ENCODE results near the gene IP6K3. TPM values are rescaled to one million over a fixed set of nuclear protein-coding genes. Genes with fewer than 3 reads are reported as not detected.

The IP6K3 gene
- polyA plus RNA-seq, 2 donors: 0.65 to 0.96 TPM

DNA sequence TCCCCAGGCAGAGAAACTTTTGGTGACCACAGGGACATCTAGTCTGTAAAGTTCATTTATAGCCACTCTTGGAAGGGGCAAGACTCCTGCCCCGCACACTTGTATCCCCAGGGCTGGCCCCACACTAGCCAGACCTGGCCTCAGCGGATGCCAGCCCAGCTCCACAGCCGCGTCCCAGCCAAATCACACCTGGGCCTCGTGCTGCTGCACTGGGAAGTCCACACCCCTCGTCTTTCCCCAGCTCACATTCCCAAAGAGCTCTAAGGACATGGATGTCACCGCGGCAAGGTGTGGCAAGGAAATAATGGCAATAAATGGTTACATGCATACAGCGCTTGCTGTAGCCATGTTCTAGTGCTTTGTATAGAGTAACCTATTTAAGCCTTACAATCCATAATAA lies 8.6 kb downstream of the IP6K3 start:
- WGBS, 2 donors: 82 to 89% methylated on average over 9 of the region's 9 CpGs
- no peaks in the 10 kb centered on the region for H3K9me3 ChIP-seq (ENCODE audit: control insufficient read depth in 2 of 2, insufficient read depth in 1 of 2, low read depth in 1 of 2, low read length in 1 of 2)
- no peaks in the 10 kb centered on the region for H3K27me3 ChIP-seq (ENCODE audit: control insufficient read depth in 1 of 2, insufficient read depth in 2 of 2, low read length in 2 of 2)
- no peaks in the 10 kb centered on the region for H3K36me3 ChIP-seq (ENCODE audit: control insufficient read depth in 2 of 2, insufficient read depth in 2 of 2, low read length in 1 of 2)
- no peaks in the 10 kb centered on the region for H3K4me1 ChIP-seq (ENCODE audit: control insufficient read depth in 2 of 2, insufficient read depth in 2 of 2, low read length in 1 of 2)
- H3K27ac ChIP-seq (ENCODE audit: low read depth in 2 of 2, low read length in 1 of 2): no peak overlapping the region
- H3K4me3 ChIP-seq (ENCODE audit: low read depth in 1 of 2, low read length in 2 of 2): no peak overlapping the region

DNA sequence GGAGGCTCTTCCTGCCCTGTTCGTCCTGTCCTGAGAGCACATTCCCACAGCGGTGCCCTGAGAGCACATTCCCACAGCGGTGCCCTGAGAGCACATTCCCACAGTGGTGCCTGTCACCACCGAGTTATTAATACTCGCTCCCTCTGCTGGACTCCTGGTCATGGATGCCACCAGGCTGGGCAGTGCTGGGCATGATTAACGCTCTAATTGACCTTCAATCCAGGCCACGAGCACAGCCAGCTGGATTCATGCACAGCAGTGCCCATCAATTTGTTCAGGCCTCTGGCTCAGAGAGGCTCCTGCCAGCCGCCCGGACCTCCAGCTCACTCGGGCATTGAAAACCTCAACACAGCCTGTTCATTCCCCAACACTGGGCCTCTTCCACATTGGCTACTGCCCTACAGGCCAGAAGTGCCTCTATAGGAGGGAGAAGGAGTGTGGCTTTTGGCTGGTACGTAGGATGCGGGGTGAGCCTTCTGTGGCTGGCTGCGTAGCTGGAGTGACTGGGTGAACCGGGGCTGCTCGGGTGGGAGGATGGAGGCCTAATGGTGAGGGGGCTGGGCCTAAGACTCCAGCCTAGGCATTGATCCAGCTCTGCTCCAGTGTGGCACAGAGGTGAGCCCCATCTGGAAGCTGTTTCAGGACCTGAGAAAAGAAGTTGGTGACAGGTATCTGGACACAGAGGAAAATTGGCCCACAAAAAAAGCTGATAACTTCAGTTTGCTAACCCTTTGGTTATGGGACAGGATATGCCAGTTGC lies 9.3 kb downstream of the IP6K3 start:
- WGBS, 2 donors: 79 to 81% methylated on average over 15 of the region's 15 CpGs
- no peak overlapping the region for H3K27ac ChIP-seq (ENCODE audit: low read depth in 2 of 2, low read length in 1 of 2)

DNA sequence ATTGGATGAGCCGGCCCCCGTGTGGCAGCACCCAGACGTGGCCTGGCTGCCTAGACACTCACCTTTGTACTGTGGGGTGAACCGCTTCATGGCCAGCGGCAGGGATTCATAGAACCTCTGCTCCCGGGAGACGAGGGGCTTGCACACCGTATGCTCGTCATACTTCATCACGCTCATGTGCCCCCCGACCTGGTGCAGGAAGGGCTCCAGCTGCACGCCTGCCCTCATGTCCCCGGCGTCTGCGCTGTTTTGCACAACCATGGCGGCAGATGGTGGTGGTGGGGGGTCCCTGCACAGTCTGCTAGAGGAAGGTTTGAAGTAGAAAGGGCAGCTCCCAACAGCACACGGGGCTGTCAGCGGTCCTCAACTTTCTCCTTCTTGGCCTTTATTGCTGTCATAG lies 11.5 kb downstream of the IP6K3 start:
- Histone ChIP-seq H3K4me1 (ENCODE audit: control insufficient read depth in 2 of 2, insufficient read depth in 2 of 2, low read length in 1 of 2) (peaks cover 0 to 5% of the 10 kb centered on the region in 2 donors), H3K9me3 (ENCODE audit: control insufficient read depth in 2 of 2, insufficient read depth in 1 of 2, low read depth in 1 of 2, low read length in 1 of 2) (no peaks in the 10 kb centered on the region), H3K27ac (ENCODE audit: low read depth in 2 of 2, low read length in 1 of 2) (no peak overlapping the region), H3K36me3 (ENCODE audit: control insufficient read depth in 2 of 2, insufficient read depth in 2 of 2, low read length in 1 of 2) (no peaks in the 10 kb centered on the region), H3K27me3 (ENCODE audit: control insufficient read depth in 1 of 2, insufficient read depth in 2 of 2, low read length in 2 of 2) (no peaks in the 10 kb centered on the region), H3K4me3 (ENCODE audit: low read depth in 1 of 2, low read length in 2 of 2) (no peak overlapping the region)
- 82 to 87% methylated on average over 18 of the region's 18 CpGs for WGBS, 2 donors

More for the DNA sequence above, 9.3 kb downstream of the IP6K3 start:
- no peaks in the 10 kb centered on the region for H3K27me3 ChIP-seq (ENCODE audit: control insufficient read depth in 1 of 2, insufficient read depth in 2 of 2, low read length in 2 of 2)
- no peaks in the 10 kb centered on the region for H3K4me1 ChIP-seq (ENCODE audit: control insufficient read depth in 2 of 2, insufficient read depth in 2 of 2, low read length in 1 of 2)
- no peaks in the 10 kb centered on the region for H3K9me3 ChIP-seq (ENCODE audit: control insufficient read depth in 2 of 2, insufficient read depth in 1 of 2, low read depth in 1 of 2, low read length in 1 of 2)
- no peaks in the 10 kb centered on the region for H3K36me3 ChIP-seq (ENCODE audit: control insufficient read depth in 2 of 2, insufficient read depth in 2 of 2, low read length in 1 of 2)
- H3K4me3 ChIP-seq (ENCODE audit: low read depth in 1 of 2, low read length in 2 of 2): no peak overlapping the region

DNA sequence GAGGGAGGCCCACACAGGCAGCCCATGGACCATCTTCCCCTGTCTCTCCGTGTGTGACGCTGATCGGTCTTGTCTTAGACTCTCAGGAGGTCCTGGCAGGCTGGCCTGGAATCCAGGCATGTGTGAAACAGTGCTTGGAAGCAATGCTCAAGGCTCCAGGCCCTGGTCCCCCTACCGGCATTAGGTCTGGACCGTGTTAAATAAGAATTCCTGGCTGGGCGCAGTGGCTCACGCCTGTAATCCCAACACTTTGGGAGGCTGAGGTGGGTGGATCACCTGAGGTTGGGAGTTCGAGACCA lies 13.0 kb downstream of the IP6K3 start:
- Histone ChIP-seq H3K4me3 (ENCODE audit: low read depth in 1 of 2, low read length in 2 of 2) (no peak overlapping the region), H3K4me1 (ENCODE audit: control insufficient read depth in 2 of 2, insufficient read depth in 2 of 2, low read length in 1 of 2) (peaks cover 0 to 5% of the 10 kb centered on the region in 2 donors), H3K9me3 (ENCODE audit: control insufficient read depth in 2 of 2, insufficient read depth in 1 of 2, low read depth in 1 of 2, low read length in 1 of 2) (no peaks in the 10 kb centered on the region), H3K27ac (ENCODE audit: low read depth in 2 of 2, low read length in 1 of 2) (no peak overlapping the region), H3K36me3 (ENCODE audit: control insufficient read depth in 2 of 2, insufficient read depth in 2 of 2, low read length in 1 of 2) (no peaks in the 10 kb centered on the region), H3K27me3 (ENCODE audit: control insufficient read depth in 1 of 2, insufficient read depth in 2 of 2, low read length in 2 of 2) (no peaks in the 10 kb centered on the region)
- WGBS, 2 donors: 92 to 96% methylated on average over 8 of the region's 8 CpGs

DNA sequence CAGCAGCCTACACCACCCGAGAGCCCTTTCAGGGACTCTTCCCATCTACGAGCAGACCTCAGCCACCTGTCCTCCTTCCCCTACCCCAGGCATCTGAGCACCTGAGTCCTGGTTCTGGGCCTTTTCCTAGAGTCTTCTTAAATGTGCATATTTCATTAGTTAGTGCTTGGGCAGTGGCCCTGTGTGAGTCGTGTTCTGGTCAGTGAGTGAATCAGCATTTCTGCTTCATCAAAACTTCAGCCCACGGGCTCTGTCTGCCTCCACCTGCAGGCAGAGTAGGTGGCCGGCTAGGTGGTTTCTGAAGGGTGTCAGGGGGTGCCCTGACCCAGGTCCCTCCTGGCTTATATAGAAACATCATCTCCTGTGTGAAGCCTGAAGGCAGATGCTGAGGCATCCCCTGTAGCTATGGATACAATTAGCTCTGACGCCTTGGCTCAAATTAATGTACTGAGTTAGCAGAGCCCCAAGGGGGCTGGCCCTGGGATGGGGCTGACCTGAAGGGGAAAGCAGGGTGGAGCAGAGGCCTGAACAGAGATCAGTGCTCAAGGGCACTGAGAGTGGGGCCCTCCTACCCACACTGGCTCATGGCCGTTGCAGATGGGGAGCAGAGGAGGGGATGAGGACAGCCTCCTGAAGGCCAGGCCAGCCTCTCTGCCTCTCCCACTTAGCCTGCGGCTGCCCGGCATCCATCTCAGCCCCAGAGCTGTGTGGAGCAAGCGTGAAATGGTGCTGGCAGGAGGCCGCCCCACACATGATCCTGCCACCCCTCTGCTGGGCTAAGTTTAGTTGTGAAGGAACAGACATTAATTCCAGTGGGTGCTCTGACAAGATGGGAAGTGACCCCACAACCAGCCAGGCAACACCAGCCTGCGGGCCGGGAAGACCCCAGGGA lies 13.6 kb downstream of the IP6K3 start:
- Histone ChIP-seq H3K36me3 (ENCODE audit: control insufficient read depth in 2 of 2, insufficient read depth in 2 of 2, low read length in 1 of 2) (no peaks in the 10 kb centered on the region), H3K4me1 (ENCODE audit: control insufficient read depth in 2 of 2, insufficient read depth in 2 of 2, low read length in 1 of 2) (peaks cover 0 to 5% of the 10 kb centered on the region in 2 donors), H3K27ac (ENCODE audit: low read depth in 2 of 2, low read length in 1 of 2) (peak overlapping the region in 1 of 2 donors; percentile 17), H3K4me3 (ENCODE audit: low read depth in 1 of 2, low read length in 2 of 2) (no peak overlapping the region), H3K27me3 (ENCODE audit: control insufficient read depth in 1 of 2, insufficient read depth in 2 of 2, low read length in 2 of 2) (no peaks in the 10 kb centered on the region), H3K9me3 (ENCODE audit: control insufficient read depth in 2 of 2, insufficient read depth in 1 of 2, low read depth in 1 of 2, low read length in 1 of 2) (no peaks in the 10 kb centered on the region)
- 84 to 85% methylated on average over 13 of the region's 13 CpGs for WGBS, 2 donors

DNA sequence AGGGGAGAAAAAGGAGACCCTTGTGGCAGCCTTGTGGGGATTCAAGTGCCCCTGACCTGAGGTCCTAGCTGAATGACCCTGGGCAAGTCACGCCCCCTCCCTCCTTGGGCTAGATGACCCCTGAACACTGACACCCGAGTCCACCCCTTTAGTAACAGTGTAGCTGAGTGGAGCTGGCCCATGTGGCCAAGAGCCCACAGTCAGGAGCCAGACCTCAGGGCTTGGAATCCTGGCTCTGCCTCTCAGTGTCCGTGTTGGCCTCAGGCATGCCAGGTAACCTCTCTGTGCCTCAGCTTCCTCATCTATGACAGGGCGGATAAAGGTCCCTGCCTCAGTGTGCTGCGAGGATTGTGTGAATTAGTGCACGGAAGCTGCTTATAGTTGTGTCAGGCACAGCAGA lies 14.3 kb downstream of the IP6K3 start:
- H3K4me1 ChIP-seq (ENCODE audit: control insufficient read depth in 2 of 2, insufficient read depth in 2 of 2, low read length in 1 of 2): peaks cover 0 to 5% of the 10 kb centered on the region in 2 donors
- H3K9me3 ChIP-seq (ENCODE audit: control insufficient read depth in 2 of 2, insufficient read depth in 1 of 2, low read depth in 1 of 2, low read length in 1 of 2): no peaks in the 10 kb centered on the region
- H3K4me3 ChIP-seq (ENCODE audit: low read depth in 1 of 2, low read length in 2 of 2): no peak overlapping the region
- no peaks in the 10 kb centered on the region for H3K27me3 ChIP-seq (ENCODE audit: control insufficient read depth in 1 of 2, insufficient read depth in 2 of 2, low read length in 2 of 2)
- WGBS, 2 donors: 86 to 89% methylated on average over 6 of the region's 6 CpGs
- H3K27ac ChIP-seq (ENCODE audit: low read depth in 2 of 2, low read length in 1 of 2): peak overlapping the region in 1 of 2 donors; percentile 17
- H3K36me3 ChIP-seq (ENCODE audit: control insufficient read depth in 2 of 2, insufficient read depth in 2 of 2, low read length in 1 of 2): no peaks in the 10 kb centered on the region

DNA sequence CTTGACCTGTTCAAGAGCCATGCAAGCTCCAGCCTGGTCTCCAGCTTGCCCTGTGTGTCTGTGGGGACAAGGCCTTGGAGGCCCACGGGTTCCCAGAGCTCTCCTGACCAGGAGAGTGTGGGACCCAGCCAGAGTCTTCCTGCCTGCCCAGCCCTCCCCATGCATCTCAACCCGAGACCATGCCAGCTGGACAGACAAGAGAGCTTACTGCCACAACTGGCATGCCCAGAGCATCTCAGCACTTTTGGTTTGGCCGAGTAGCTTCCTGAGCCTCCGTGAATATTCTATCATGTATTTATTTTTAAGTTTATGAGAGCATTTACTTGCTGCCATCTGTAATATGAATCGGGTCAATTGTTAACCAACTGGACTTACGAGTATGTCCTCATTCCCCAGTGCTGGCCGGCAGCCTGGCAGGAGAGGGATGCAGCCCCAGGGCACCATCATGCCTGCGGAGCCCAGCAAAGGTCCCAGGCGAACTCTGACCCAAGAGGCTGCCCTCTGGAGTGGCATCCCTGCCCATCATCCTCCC lies 14.9 kb downstream of the IP6K3 start:
- H3K9me3 ChIP-seq (ENCODE audit: control insufficient read depth in 2 of 2, insufficient read depth in 1 of 2, low read depth in 1 of 2, low read length in 1 of 2): no peaks in the 10 kb centered on the region
- peak overlapping the region in 1 of 2 donors; percentile 42 for H3K27ac ChIP-seq (ENCODE audit: low read depth in 2 of 2, low read length in 1 of 2)
- H3K4me1 ChIP-seq (ENCODE audit: control insufficient read depth in 2 of 2, insufficient read depth in 2 of 2, low read length in 1 of 2): peaks cover 0 to 5% of the 10 kb centered on the region in 2 donors
- no peaks in the 10 kb centered on the region for H3K36me3 ChIP-seq (ENCODE audit: control insufficient read depth in 2 of 2, insufficient read depth in 2 of 2, low read length in 1 of 2)
- 57 to 63% methylated on average over 9 of the region's 9 CpGs for WGBS, 2 donors
- H3K27me3 ChIP-seq (ENCODE audit: control insufficient read depth in 1 of 2, insufficient read depth in 2 of 2, low read length in 2 of 2): no peaks in the 10 kb centered on the region
- H3K4me3 ChIP-seq (ENCODE audit: low read depth in 1 of 2, low read length in 2 of 2): no peak overlapping the region

DNA sequence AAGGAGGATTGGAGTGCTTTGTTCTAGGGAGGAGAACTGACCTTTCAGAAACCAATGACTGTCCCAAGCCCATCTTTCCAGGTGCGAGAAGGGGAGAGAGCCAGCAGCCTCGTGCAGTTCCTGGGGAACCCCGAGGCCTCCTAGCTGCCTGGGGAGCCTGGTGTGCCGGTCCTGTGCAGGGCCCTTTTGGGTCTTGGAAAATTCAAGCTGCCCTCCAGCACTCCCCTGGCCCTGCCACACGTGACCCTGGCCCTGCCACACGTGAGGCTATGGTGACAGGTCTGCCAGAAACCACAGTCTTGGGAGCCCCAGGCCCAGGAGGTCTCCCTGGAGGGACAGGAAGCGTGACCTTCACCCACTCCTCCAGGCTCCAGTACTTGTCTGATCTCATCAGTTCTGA lies 15.7 kb downstream of the IP6K3 start:
- no peaks in the 10 kb centered on the region for H3K9me3 ChIP-seq (ENCODE audit: control insufficient read depth in 2 of 2, insufficient read depth in 1 of 2, low read depth in 1 of 2, low read length in 1 of 2)
- H3K27ac ChIP-seq (ENCODE audit: low read depth in 2 of 2, low read length in 1 of 2): no peak overlapping the region
- H3K27me3 ChIP-seq (ENCODE audit: control insufficient read depth in 1 of 2, insufficient read depth in 2 of 2, low read length in 2 of 2): no peaks in the 10 kb centered on the region
- no peak overlapping the region for H3K4me3 ChIP-seq (ENCODE audit: low read depth in 1 of 2, low read length in 2 of 2)
- WGBS, 2 donors: 78 to 79% methylated on average over 7 of the region's 7 CpGs
- peaks cover 0 to 5% of the 10 kb centered on the region in 2 donors for H3K4me1 ChIP-seq (ENCODE audit: control insufficient read depth in 2 of 2, insufficient read depth in 2 of 2, low read length in 1 of 2)
- no peaks in the 10 kb centered on the region for H3K36me3 ChIP-seq (ENCODE audit: control insufficient read depth in 2 of 2, insufficient read depth in 2 of 2, low read length in 1 of 2)

DNA sequence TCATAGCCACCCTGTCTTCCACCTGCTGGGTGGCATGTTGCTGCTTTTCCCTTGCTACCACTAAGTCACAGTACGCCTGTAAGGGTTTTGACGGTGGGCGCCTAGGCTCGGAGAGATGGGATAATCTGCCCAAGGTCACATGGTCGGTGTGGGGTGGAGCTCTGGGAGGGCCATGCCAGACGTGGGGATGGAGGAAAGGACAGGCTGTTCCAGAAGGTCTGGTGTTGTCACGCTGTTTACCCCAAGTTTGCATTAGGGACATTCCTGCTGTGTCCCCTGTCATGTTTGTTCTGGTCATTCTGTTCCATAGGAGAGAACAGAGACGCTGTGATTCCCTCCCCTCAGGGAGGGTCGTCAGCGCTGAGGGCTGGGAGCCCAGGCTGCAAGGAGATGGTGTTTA lies 16.1 kb downstream of the IP6K3 start:
- H3K27me3 ChIP-seq (ENCODE audit: control insufficient read depth in 1 of 2, insufficient read depth in 2 of 2, low read length in 2 of 2): no peaks in the 10 kb centered on the region
- H3K36me3 ChIP-seq (ENCODE audit: control insufficient read depth in 2 of 2, insufficient read depth in 2 of 2, low read length in 1 of 2): no peaks in the 10 kb centered on the region
- no peak overlapping the region for H3K4me3 ChIP-seq (ENCODE audit: low read depth in 1 of 2, low read length in 2 of 2)
- H3K27ac ChIP-seq (ENCODE audit: low read depth in 2 of 2, low read length in 1 of 2): no peak overlapping the region
- WGBS, 2 donors: 72 to 76% methylated on average over 10 of the region's 10 CpGs
- peaks cover 0 to 5% of the 10 kb centered on the region in 2 donors for H3K4me1 ChIP-seq (ENCODE audit: control insufficient read depth in 2 of 2, insufficient read depth in 2 of 2, low read length in 1 of 2)
- H3K9me3 ChIP-seq (ENCODE audit: control insufficient read depth in 2 of 2, insufficient read depth in 1 of 2, low read depth in 1 of 2, low read length in 1 of 2): no peaks in the 10 kb centered on the region

Measured in esophagus (tissue), 2 donors.